GM18502 (cell line): Measurements from ENCODE around the gene JAM3.
"Not testable (repeated sequence)": the region's sequence is repeated elsewhere in the genome, so short reads cannot be mapped to it uniquely, and the experiment has no call there.

Experiments used
- ATAC-seq: cut with Tn5 transposase; IDR thresholded peaks from one replicate; pipeline ENCODE4 v1.9.1; 2021; ENCODE audit warnings: mild to moderate bottlenecking; ENCODE audit not compliant: unreplicated experiment, poor library complexity

Gene JAM3

DNA sequence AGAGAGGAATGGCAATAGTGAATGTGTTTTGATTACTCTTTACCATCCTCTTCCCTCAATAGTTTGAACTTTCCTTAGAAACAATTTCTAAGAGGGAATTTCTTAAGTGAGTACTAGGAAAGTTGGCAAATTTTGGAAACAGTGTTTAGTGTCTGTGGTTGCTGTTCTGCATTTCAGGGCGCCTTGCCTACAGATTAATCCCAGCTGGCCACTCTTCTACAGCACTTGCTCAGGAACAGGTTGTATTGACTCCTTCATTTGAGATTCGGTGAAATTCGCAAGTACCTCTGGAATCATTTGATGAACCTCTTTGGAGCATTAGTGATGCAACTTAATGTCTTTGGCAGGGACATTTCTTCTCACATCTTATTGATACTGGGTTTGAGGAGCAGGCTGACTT is 28.3 kb downstream of the JAM3 start:
- no peak for ATAC-seq

DNA sequence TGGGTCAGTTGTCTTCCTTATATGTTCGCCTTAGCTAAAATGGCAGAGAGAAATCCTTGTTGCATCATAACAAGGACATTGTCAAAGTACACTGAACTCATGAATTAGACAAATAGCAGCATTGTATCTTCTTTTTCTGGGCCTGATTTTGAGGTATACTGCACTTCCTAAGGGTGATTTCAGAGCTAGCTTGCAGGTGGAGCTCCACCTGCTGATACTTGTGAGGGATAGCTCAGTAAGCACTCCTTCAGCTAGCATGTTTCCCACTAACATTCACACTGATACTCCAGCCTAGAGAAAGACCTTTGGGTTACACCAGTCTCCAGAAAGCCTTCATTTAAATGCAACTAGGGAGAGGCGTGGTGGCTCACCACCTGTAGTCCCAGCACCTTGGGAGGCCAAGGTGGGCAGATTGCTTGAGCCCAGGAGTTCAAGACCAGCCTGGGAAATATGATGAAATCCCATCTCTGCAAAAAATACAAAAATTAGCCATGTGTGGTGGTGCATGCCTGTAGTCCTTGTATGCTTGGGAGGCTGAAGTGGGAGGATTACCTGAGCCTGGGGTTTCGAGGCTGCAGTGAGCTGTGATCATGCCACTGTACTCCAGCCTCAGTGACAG is 29.8 kb downstream of the JAM3 start:
- no peak for ATAC-seq

DNA sequence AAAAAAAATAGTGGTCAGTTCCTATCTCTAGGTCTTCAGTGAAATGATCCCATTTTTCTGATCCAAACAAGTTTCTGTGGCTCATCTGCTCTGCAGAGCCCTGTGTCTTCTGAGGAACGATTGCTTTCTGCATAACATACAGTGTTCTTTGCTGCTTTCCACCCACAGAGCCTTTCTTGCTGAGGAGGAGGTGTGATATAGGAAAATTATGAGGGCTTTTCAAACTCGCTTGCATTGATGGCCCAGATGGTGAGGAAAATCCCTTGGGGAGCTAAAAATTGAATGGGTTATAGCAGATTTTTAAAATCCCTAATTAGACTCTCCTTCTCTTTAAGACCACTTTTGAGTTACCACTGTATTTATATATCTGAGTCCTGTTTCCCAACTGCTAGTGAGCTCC is 31.3 kb downstream of the JAM3 start:
- no peak for ATAC-seq

DNA sequence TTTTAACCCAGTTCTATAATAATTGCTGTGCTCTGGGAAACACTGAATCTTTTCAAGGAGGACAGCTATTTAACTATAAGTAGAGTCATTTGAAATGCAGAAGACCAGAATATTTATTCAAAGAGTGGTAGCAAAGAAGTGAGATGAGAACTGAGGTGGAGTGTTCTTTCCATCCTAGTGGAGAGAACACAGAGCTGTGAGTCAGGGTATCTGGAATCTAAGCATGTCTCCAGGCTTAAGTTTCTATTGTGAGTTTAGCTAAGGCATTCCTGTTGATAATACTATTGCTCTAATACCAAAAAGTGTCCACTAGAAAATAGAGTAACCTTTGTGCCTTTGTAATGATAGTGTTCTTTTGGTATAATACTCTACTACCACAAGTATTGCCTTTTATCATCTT is 32.4 kb downstream of the JAM3 start:
- no peak for ATAC-seq

DNA sequence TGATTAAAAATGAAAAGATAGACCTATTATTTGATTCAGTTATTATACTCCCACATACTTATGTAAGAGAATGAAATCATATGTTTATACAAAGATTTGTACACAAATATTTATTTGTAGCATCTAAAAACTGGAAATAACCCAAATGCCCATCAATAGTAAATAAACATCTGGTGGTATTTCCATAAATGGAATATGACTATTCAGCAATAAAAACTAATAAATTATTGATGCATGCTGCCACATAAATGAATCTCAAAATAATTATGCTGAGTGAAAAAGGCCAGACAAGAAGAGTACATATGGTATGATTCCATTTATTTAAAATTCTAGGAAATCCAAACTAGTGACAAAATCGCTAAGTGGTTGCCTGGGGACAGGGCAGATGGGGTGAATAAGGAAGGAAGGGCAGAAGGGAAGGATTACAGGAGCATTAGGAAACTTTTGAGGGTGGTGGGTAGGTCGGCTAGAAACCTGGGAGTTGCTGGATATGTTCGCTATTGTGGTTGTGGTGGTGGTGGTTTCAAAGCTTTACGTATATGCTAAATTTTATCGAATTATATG is 41.5 kb downstream of the JAM3 start:
- ATAC-seq = no peak

DNA sequence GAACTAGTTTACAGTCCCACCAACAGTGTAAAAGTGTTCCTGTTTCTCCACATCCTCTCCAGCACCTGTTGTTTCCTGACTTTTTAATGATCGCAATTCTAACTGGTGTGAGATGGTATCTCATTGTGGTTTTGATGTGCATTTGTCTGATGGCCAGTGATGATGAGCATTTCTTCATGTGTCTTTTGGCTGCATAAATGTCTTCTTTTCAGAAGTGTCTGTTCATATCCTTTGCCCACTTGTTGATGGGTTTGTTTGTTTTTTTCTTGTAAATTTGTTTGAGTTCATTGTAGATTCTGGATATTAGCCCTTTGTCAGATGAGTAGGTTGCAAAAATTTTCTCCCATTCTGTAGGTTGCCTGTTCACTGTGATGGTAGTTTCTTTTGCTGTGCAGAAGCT is 44.9 kb downstream of the JAM3 start:
- not testable (repeated sequence) for ATAC-seq

DNA sequence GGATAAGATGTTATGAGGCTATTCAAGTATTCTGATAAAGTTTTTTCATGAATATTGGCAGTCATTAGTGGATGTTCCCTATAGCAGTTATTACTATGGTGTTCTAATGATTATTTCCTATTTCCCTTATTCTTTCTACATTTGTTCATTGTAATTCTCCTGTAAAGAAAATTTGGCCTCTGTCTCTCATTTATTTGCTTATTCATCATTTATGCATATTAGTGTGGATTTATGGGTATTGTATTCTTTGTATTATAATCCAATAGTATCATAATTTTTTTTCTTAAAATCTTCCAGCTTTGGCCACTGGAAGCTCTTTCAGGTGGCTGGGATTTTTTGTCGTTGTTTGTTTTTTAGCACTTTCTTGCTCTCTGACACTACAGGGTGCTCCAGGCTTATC is 47.3 kb downstream of the JAM3 start:
- no peak for ATAC-seq

DNA sequence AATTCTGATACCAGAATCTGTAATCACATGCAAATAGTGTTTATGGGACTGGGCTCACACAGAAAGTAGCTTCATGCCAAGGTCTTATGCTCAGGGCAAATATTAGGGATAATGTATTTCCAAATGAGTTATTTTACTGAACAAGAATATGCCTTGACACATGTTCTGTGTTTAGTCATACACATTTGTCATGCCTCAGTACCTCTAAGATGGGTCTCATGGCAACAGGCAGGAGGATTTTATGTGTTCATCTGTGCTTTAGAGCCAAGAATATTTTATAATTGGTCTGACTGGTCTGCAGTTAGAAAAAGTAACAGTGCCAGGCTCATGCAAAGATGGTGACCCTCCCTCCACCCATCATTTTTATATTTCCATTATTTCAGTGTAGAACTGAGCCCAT is 49.1 kb downstream of the JAM3 start:
- no peak for ATAC-seq

DNA sequence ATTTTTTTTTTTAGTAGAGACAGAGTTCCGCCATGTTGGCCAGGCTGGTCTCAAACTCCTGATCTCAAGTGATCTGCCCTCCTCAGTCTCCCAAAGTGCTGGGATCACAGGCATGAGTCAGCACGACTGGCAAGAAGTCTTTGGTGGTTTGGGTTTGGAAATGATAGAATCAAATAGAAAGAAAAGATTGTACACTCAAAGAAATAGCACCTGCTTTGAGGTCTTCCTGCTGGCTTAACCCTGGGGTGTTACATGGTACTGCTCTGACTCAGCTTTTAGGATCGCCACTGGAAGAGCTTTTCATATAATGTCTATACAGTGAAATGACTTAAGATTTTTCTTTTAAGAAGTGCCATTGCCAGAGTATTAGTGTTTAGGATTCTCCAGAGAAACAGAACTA is 50.2 kb downstream of the JAM3 start:
- no peak for ATAC-seq

DNA sequence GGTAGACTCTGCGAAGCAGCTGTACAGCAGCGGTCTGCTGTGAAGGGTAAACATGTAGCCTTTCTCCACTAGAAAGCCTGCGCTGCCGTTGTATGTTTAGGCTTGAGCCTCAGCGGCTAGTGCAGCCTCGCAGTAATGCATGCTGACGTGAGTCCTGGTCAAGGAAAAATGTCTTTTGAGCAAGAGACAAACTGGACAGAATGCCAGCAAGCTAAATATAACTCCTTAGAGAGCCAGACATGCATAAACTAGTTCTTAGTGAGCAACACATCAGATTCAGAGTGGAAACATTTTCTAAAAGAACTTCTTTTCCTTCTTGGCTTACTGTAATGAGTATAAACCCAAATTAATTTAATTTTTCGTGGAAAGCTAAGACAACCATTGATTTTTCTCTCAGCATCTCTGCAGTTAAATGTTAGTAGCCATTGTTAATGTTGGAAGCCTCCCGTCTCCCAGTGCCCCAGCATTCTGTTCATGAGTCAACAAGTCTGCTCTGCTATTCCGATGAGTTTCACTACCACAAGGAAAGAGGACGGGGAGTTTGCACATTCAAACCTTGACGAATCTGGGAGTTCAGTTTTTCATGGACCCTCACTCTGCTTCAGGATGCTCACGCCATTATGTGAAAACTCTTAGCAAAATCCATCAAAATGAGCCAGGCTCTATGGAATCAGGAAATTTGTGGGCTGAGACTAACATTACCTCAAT is 51.4 kb downstream of the JAM3 start:
- no peak for ATAC-seq

DNA sequence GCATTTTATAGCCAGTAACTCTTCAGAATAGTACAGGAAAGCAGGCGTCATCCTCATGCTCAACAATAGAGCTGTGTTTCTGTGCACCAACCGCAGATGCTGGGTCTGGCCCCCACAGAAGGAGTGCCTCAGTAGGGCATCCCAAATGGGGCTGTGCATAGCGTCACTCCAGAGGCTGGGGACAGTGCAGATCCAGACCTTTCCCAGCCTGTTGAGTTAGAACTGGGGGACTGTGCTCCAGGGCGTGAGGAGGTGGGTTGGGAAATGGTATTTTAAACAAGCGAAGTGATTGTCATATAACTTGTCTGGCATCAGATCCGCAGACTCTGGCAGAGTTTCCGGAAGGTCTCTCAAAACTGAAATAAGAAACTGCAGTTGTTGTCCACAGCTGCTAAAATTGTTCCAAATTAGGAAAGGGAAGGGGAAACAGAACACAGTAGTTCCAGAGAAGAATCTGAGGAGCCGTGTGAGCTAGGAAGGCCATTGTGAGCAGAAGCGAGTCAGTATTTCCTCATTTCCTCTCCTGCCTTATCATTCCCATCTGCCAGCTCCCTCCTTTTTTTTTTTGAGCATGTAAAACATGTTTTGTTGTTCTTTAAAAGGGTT is 52.2 kb downstream of the JAM3 start:
- no peak for ATAC-seq

DNA sequence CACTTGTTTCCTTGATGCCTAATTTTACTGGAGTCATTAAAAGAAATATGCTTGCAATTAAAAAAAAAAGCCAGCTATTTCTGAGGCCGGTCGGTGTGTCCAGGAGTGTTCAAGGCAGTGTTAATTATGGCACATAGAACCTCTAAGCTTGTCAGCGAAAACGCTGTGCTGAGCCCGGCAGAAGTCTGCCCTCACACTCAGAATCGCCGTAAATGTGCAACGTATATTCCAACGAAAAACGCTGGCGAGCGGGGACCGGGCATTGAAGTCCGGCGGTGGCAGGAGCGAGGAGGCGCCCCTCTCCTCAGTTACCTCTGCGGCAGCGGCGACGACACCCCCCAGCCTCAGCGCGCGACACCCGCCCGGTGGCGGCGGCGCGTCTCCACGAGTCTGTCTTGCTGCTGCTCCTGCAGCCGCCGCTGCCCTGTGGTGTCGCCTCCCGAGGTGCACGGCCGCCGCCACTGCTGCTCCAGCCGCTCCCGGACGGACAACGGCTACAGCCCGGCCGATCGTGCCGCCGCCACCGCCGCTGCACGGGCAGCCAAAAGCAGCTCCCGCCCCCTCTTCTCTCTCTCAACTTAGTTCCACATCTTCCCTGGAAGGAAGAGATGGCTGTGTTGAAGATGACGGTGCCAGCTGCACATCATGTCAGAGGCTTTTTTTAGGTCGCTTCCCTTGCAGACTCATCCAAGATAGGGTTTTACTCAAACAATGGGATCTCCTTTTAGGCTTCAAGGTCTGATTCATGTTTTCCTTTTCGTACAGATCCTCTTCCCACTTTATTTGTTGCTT is 56.0 kb downstream of the JAM3 start:
- ATAC-seq = no peak

DNA sequence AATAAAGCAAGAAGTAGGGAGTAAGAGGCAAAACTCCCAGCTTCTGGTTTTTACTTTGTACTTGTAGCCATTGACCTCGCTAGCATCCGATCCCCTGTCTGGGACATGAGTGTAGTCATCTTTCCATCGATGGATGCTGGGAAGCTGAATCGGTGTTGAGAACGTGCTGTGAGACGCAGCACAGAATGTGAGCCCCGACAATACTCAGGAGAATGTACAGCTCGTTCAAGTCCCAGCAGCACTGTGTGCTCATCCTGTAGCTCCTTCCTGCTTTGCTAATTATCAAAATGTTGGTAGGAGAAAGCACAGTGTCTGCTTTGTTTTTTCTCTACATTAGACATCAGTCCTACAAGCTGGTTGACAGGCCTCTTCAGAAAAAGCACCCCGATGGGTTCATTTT is 56.6 kb downstream of the JAM3 start:
- no peak for ATAC-seq

DNA sequence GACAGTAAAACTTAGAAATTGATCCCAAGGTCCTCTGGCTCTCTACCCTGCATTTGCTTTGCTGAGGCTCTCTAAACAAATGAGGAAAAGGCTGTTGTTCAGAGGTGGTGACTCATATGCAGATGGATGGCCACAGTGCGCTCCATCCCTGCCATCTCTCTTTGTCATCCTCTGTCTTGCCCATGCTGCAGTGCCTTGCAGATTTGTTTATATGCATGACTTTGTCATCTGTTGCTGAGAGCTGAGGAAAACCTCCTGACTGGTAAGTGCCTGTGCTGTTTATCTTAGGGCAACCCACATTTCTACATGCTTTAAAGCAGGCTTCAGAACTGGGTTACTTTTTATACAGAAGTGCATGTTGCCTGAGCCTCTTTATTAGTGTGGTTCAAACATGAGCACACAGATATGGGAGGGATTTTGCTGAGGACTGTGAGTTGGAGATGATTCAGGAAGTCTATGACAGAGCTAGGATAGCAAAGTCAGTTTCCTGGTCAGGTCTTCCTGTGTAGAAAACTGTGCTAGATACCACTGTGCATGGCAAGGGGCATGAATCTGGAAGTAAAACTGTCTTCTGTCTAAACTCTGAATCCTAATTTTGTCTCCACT is 57.4 kb downstream of the JAM3 start:
- no peak for ATAC-seq

DNA sequence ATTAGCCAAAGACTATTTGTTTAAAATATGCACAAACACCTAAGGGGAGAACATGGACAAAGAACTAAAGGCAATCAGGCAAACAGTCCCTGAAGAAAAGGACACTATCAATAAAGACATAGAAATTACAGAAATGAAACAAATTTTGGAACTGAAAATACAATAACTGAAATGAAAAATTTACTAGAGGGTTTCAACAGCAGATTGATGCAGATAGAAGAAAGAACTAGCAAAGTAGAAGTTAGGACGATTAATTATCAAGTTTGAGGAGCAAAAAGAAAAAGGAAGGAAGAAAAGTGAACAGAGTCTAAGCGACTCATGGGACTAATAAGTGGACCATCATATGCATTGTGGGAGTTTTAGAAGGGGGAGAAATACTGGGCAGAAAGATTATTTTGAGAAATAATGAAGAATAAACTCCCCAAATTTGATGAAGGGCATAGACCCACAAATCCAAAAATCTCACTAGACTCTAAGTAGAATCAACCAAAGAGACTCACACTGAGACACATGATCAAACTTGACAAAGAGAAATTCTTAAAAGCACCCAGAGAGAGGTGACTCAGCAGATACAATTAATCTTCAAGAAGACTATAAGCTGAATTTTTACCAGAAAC is 62.9 kb downstream of the JAM3 start:
- no peak for ATAC-seq

DNA sequence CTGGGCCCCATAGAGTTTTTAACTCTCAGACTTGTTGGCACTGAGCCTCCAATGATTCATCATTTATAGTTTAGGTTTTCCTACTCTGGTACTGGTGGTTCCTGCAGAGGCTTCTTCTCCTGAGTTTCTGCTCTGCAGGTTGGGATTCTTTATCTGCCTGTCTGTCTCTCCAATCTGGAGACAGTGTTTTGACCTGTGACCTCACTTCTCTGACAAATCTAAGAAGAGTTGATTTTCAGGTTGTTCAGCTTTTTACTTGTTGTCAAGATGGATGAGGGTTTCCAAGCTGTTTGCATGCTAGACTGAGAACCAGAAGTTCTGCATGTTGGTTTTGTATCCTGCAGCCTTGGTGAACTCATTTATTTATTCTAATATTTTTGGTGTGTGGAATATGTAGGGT is 63.9 kb downstream of the JAM3 start:
- no peak for ATAC-seq

DNA sequence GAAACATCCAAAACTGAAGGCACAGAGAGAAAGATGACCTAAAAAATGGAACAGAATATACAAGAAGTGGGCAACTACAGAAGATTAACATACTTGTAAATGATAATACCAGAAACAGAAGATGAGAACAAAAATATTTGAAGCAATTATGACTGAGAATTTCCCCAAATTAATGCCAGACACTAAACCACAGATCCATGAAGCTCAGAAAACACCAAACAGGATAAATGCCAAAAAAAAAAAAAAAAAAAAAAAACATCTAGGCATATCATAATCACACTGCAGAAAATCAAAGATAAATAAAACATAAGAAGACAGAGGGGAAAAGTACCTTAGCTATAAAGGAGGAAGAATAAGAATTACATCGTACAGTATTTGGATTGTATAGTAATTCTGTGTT is 65.3 kb downstream of the JAM3 start:
- ATAC-seq = no peak

DNA sequence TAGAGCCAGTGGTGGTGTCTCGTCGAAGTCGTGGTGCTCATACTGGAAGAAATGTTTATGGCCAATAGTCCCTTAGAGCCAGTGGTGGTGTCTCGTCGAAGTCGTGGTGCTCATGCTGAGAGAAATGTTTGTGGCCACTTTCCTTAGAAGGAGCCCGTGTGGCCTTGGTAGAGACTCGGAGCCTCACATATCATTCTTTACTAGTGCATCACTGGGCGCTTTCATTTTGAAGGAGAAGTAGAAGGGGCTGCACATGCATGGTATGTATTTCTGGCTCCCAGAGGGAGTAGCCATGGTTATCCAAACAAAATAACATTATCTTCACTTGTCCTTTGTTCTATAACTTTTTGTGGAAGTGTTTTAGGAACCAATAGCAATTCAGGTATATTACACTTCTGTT is 69.5 kb downstream of the JAM3 start:
- no peak for ATAC-seq

DNA sequence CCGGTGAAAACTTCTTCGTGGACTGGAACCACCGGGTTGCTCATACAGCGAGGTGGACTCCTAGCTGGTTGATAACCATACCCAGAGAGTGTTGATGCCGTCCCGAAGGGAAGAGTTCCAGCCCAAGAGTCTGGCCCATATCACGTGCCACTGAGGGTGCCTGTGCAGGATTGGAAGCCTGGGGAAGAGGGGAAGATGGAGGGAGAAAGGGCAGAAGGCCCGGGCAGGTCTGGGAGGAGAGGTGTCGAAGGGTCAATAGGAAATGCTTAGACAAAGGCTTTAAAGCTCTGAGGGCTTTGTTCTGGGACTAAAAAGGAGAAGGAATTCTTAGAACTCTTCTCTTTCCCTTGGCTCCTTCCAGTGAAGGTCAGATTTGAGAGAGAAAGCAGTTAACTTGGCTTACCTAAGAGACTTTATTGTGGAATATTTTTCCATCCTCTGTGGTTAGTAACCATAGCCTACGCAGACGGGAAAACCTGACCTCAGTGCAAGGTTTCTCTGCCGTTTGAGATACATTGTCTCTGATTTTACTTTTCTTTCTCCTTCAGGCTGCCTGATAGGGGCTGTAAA is 70.5 kb downstream of the JAM3 start:
- no peak for ATAC-seq

DNA sequence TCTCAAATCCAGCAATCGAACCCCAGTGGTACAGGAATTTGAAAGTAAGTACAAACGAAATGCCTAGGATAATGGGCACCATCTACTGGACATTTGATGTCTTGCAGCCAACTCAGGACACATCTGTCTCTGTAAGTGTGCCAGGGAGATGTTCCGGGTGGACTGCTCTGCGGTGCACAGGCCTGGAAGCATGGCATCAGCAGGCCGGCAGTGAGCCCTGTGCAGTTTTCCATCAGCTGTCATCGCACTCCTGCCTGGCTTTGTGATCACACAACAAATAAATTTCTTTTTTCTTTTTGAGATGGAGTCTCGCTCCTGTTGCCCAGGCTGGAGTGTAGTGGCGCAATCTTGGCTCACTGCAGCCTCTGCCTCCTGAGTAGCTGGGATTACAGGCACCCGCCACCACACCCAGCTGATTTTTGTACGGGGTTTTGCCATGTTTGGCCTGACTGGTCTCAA is 71.0 kb downstream of the JAM3 start:
- ATAC-seq = peak; percentile 81
